Sigmoid colon (tissue), 7 donors: ENCODE measurements around the gene DARS2. TPM values are rescaled to one million over a fixed set of nuclear protein-coding genes. Genes with fewer than 3 reads are reported as not detected.

Source experiments
- DNase-seq: peaks from one replicate; pipeline ENCODE4 v3.0.0-alpha.2; 2019
- H3K27ac ChIP-seq, 4 donors: fragments of 200-600 bp; sonication (generic); one replicate each; pipeline ENCODE4 v1.5.1; 2016 to 2019; ENCODE audit warnings: mild to moderate bottlenecking in 1 of 4
- H3K27me3 ChIP-seq, 3 donors: fragments of 200-600 bp; sonication (generic); one replicate each; pipeline ENCODE4 v1.5.1; 2019; ENCODE audit warnings: mild to moderate bottlenecking in 1 of 3
- H3K36me3 ChIP-seq, 4 donors: fragments of 200-600 bp; sonication (generic); one replicate each; pipeline ENCODE4 v1.5.1; 2016 to 2019
- H3K4me1 ChIP-seq, 4 donors: fragments of 200-600 bp; sonication (generic); one replicate each; pipeline ENCODE4 v1.5.1; 2017 to 2019
- H3K4me3 ChIP-seq, 4 donors: fragments of 200-600 bp; sonication (generic); one replicate each; pipeline ENCODE4 v1.5.1; 2017 to 2019; ENCODE audit warnings: mild to moderate bottlenecking in 2 of 4, moderate library complexity in 1 of 4
- H3K9me3 ChIP-seq, 4 donors: fragments of 200-600 bp in 3 of 4; sonication (generic) in 3 of 4; one replicate each; pipeline versions ENCODE4 v1.5.1 to v1.6.1; 2013 to 2019
- CTCF ChIP-seq, 4 experiments: fragments of 450-650 bp in 3 of 4; fragments of 200-600 bp in 1 of 4; IDR thresholded peaks; one replicate each; pipeline ENCODE4 v1.5.1; 2016 to 2019; ENCODE audit warnings: antibody characterized with exemption in 4 of 4, mild to moderate bottlenecking in 3 of 4, moderate library complexity in 2 of 4
- EP300 ChIP-seq, 4 donors: sonication (generic); formaldehyde crosslinking; IDR thresholded peaks; one replicate each; pipeline ENCODE4 v1.6.1; 2017; ENCODE audit warnings: antibody characterized with exemption in 4 of 4
- POLR2A ChIP-seq, 2 donors: fragments of 450-650 bp; IDR thresholded peaks; one replicate each; pipeline ENCODE4 v1.6.1; 2016; ENCODE audit warnings: antibody characterized with exemption in 2 of 2, mild to moderate bottlenecking in 2 of 2, moderate library complexity in 2 of 2
- POLR2AphosphoS5 ChIP-seq, 4 donors: sonication (generic); formaldehyde crosslinking; IDR thresholded peaks; one replicate each; pipeline ENCODE4 v1.6.1; 2017; ENCODE audit warnings: antibody characterized with exemption in 4 of 4
- WGBS, 2 donors: extraction: QIAGEN DNeasy Blood & Tissue Kit; methylation state at CpG; one replicate each; pipeline ENCODE4 v1.1.7; 2013; 5-methylcytosine and 5-hydroxymethylcytosine counted together
- intact Hi-C: fragments of 100-400 bp; cut with DNase I; formaldehyde crosslinking; loops from one replicate; pipeline ENCODE4 v1.15.1; 2023
- polyA plus RNA-seq, 3 donors: library from polyadenylated mRNA; stranded (reverse); fragments of 200-250 nt; gene quantifications; one replicate each; pipeline ENCODE4 v1.2.3, GENCODE V29; 2013
- total RNA-seq, 4 donors: library from RNA; depleted of rRNA; stranded (reverse); fragments of >200 nt; gene quantifications; one replicate each; pipeline ENCODE4 v1.1.0, GENCODE V29; 2016
- donor health status: healthy with polysubstance abuse.
- donor health status: Bipolar disorder and iron deficiency.
- donor health status: healthy.

Gene DARS2
- total and polyA plus RNA-seq, 7 donors = 5.2 to 15.7 (median 8.4) TPM

GRCh38 chr1:173821680-173822079 is 2.8 kb upstream of the DARS2 start:
- no peaks in the 10 kb centered on the region for H3K27me3 ChIP-seq
- H3K27ac ChIP-seq = no peak overlapping the region
- intact Hi-C loops = loop anchor here (5.0 kb wide), 1 partner anchor 389 kb away; no protein-coding TSS in a partner anchor
- no peaks in the 10 kb centered on the region for H3K9me3 ChIP-seq
- H3K36me3 ChIP-seq = peaks cover 0 to 7% (median 0%) of the 10 kb centered on the region in 4 donors
- H3K4me3 ChIP-seq = no peak overlapping the region
- H3K4me1 ChIP-seq = peaks cover 0 to 25% (median 19%) of the 10 kb centered on the region in 4 donors
- WGBS, 2 donors = 95 to 96% methylated on average over 4 of the region's 4 CpGs
- TF ChIP-seq EP300 (IDR thresholded peaks at IDR 0.05) (no peak), POLR2AphosphoS5 (IDR thresholded peaks at IDR 0.05) (no peak), POLR2A (IDR thresholded peaks at IDR 0.05) (no peak), CTCF (IDR thresholded peaks at IDR 0.05) (no peak)
- DNase-seq = no peak

GRCh38 chr1:173823781-173824314 is 625 bp upstream of the DARS2 start:
- Histone ChIP-seq H3K36me3 (peaks cover 0 to under 1% (median 0%) of the 10 kb centered on the region in 4 donors), H3K4me1 (peaks cover 0 to 25% (median 19%) of the 10 kb centered on the region in 4 donors), H3K9me3 (no peaks in the 10 kb centered on the region), H3K27me3 (no peaks in the 10 kb centered on the region), H3K4me3 (peak overlapping the region; percentile 55 to 78 (median 69)), H3K27ac (peak overlapping the region; percentile 87 to 92 (median 91))
- TF ChIP-seq POLR2AphosphoS5 (IDR thresholded peaks at IDR 0.05) = no peak
- no peak for TF ChIP-seq CTCF (IDR thresholded peaks at IDR 0.05)
- TF ChIP-seq POLR2A (IDR thresholded peaks at IDR 0.05) = no peak
- TF ChIP-seq EP300 (IDR thresholded peaks at IDR 0.05) = no peak
- intact Hi-C loops = loop anchor here (1.0 to 5.0 kb wide), 4 partner anchors 45 to 1079 kb away; partner anchors contain the start of genes KLHL20 and ZBTB37
- WGBS, 2 donors = 0 to 1% methylated on average over 25 of the region's 25 CpGs
- no peak for DNase-seq

GRCh38 chr1:173827611-173828010 is 3.1 kb downstream of the DARS2 start:
- no peaks in the 10 kb centered on the region for H3K9me3 ChIP-seq
- 95 to 96% methylated on average over 2 of the region's 2 CpGs for WGBS, 2 donors
- no peak for DNase-seq
- intact Hi-C loops = no loop called here
- peaks cover 0 to 22% (median 18%) of the 10 kb centered on the region in 4 donors for H3K4me1 ChIP-seq
- no peak overlapping the region for H3K4me3 ChIP-seq
- no peak overlapping the region for H3K27ac ChIP-seq
- peaks cover 0 to 23% (median 10%) of the 10 kb centered on the region in 4 donors for H3K36me3 ChIP-seq
- H3K27me3 ChIP-seq = no peaks in the 10 kb centered on the region
- TF ChIP-seq POLR2AphosphoS5 (IDR thresholded peaks at IDR 0.05) = no peak
- TF ChIP-seq POLR2A (IDR thresholded peaks at IDR 0.05) = no peak
- TF ChIP-seq CTCF (IDR thresholded peaks at IDR 0.05) = no peak
- no peak for TF ChIP-seq EP300 (IDR thresholded peaks at IDR 0.05)

- TF ChIP-seq POLR2AphosphoS5 (IDR thresholded peaks at IDR 0.05) = no peak
- Histone ChIP-seq H3K4me3 (no peak overlapping the region), H3K9me3 (no peaks in the 10 kb centered on the region), H3K4me1 (no peaks in the 10 kb centered on the region), H3K36me3 (peaks cover 4 to 72% (median 21%) of the 10 kb centered on the region in 4 donors), H3K27ac (no peak overlapping the region), H3K27me3 (no peaks in the 10 kb centered on the region)
- no peak for DNase-seq
- WGBS, 2 donors = 95 to 100% methylated on average over 1 of the region's 1 CpG
- intact Hi-C loops = no loop called here
Measured at GRCh38 chr1:173832748-173833147, 8.3 kb downstream of the DARS2 start.

GRCh38 chr1:173852105-173852504 is 27.6 kb downstream of the DARS2 start:
- no peak overlapping the region for H3K4me3 ChIP-seq
- peaks cover 3 to 72% (median 6%) of the 10 kb centered on the region in 4 donors for H3K36me3 ChIP-seq
- TF ChIP-seq CTCF (IDR thresholded peaks at IDR 0.05) = no peak
- TF ChIP-seq POLR2A (IDR thresholded peaks at IDR 0.05) = no peak
- TF ChIP-seq EP300 (IDR thresholded peaks at IDR 0.05) = no peak
- TF ChIP-seq POLR2AphosphoS5 (IDR thresholded peaks at IDR 0.05) = no peak
- H3K9me3 ChIP-seq = no peaks in the 10 kb centered on the region
- H3K27ac ChIP-seq = no peak overlapping the region
- WGBS, 2 donors = 88% methylated on average over 4 of the region's 4 CpGs
- H3K4me1 ChIP-seq = peaks cover 0 to 4% (median 0%) of the 10 kb centered on the region in 4 donors
- no peak for DNase-seq
- intact Hi-C loops = no loop called here
- H3K27me3 ChIP-seq = no peaks in the 10 kb centered on the region
